SU-DHL-6 (cell line): ENCODE results near the gene LRRC26.

Source experiments
- H2AFZ ChIP-seq: fragments of 200-600 bp; sonication (generic); 2 replicates; pipeline ENCODE4 v1.6.1; 2014; ENCODE audit warnings: low read depth, mild to moderate bottlenecking, moderate library complexity, mixed read lengths, antibody characterized with exemption, low read length; ENCODE audit not compliant: severe bottlenecking
- H3F3A ChIP-seq: fragments of 200-600 bp; shearing (Covaris generic); 2 replicates; pipeline ENCODE4 v1.6.0; 2016; ENCODE audit warnings: antibody characterized with exemption, mild to moderate bottlenecking; ENCODE audit not compliant: insufficient read depth
- H3K27ac ChIP-seq: fragments of 200-600 bp; sonication (generic); 2 replicates; pipeline ENCODE4 v1.5.1; 2016; ENCODE audit warnings: low read depth, mild to moderate bottlenecking, low read length, moderate library complexity, mixed read lengths
- H3K27me3 ChIP-seq: fragments of 200-600 bp; sonication (generic), shearing (Covaris generic); 2 replicates; pipeline ENCODE4 v1.6.0; 2014; ENCODE audit warnings: mild to moderate bottlenecking, low read length
- H3K36me3 ChIP-seq: fragments of 200-600 bp; sonication (generic); 2 replicates; pipeline ENCODE4 v1.6.1; 2014; ENCODE audit warnings: mild to moderate bottlenecking, low read length, mixed read lengths
- H3K4me2 ChIP-seq: fragments of 300-600, 200-600 bp; shearing (Covaris generic), sonication (generic); 2 replicates; pipeline ENCODE4 v1.6.0; 2014; ENCODE audit warnings: low read length, low read depth, mild to moderate bottlenecking; ENCODE audit not compliant: poor library complexity, severe bottlenecking
- H3K4me3 ChIP-seq: fragments of 200-600 bp; sonication (generic); 2 replicates; pipeline ENCODE4 v1.5.1; 2014; ENCODE audit warnings: antibody characterized with exemption, low read length, mild to moderate bottlenecking, mixed read lengths; ENCODE audit not compliant: insufficient read depth, poor library complexity, severe bottlenecking
- H3K79me2 ChIP-seq: fragments of 200-600 bp; sonication (generic); 2 replicates; pipeline ENCODE4 v1.6.1; 2014; ENCODE audit warnings: mild to moderate bottlenecking, low read length, moderate library complexity; ENCODE audit not compliant: insufficient read depth
- H3K9ac ChIP-seq: fragments of 200-600 bp; sonication (generic); 2 replicates; pipeline ENCODE4 v1.7.0; 2014; ENCODE audit warnings: mild to moderate bottlenecking, low read length
- H3K9me2 ChIP-seq: fragments of 200-600 bp; sonication (generic); replicated peaks from 2 replicates; pipeline ENCODE4 v1.6.1; 2014; ENCODE audit warnings: low read length; ENCODE audit not compliant: insufficient read depth
- H3K9me3 ChIP-seq: fragments of 200-600 bp; sonication (generic); 2 replicates; pipeline ENCODE4 v1.6.1; 2014; ENCODE audit warnings: low read length, mixed read lengths; ENCODE audit not compliant: insufficient read depth
- H4K20me1 ChIP-seq: fragments of 200-600 bp; sonication (generic); 2 replicates; pipeline ENCODE4 v1.6.1; 2014; ENCODE audit warnings: low read depth, mild to moderate bottlenecking, antibody characterized with exemption, low read length, moderate library complexity, mixed read lengths
- EZH2phosphoT487 ChIP-seq: fragments of 200-600 bp; sonication (generic), shearing (Covaris generic); conservative IDR thresholded peaks from 2 replicates; pipeline ENCODE4 v1.6.1; 2018; ENCODE audit warnings: mild to moderate bottlenecking, antibody characterized with exemption, low read length, moderate library complexity, mixed read lengths
- TF ChIP-seq, protein P1 (sequence below): fragments of 200-600 bp; sonication (generic); IDR thresholded peaks from one replicate; pipeline ENCODE4 v1.5.1; 2017; ENCODE audit warnings: antibody characterized with exemption, mild to moderate bottlenecking, low read length, moderate library complexity; ENCODE audit not compliant: insufficient read depth, poor library complexity, severe bottlenecking

The LRRC26 gene

DNA sequence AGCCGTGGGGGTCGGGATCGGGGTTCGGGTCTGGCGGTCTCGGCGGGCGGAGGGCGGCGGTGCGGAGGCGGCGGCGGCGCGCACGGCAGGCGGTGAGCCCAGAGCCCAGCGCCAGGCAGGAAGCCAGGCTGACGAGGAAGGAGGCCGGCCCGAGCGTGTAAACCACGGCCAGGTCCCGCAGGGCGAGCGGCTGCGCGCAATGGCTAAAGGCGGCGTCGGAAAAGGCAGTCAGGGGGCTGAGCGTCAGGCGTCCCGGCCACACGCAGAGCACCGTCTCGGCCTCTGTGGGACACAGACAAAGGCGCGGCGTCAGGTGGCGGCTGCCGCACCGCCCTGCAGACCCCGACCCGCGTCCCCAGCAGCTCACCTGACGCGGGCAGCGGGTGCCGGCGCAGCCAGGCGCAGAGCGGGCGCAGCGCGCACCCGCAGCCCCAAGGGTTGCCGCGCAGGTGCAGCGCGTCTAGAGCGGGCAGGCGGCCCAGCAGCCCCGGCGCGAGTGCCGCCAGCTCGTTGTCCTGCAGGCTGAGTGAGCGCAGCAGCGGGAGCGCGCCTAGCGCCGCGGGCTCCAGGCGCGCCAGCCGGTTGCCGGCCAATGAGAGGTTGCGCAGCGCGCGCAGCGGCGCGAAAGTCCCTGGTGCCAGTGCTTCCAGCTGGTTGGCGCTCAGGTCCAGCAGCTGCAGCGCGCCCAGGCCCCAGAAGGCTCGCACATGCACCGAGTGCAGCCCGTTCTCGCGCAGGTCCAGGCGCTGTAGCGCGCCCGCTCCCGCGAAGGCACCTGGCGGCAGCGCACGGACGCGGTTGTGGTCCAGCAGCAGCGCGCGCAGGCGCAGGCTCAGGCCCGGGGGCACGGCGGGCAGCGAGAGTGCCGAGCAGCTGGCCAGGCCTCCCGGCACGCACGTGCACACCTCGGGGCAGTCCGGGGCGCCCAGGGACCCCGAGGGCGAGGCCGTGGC lies 671 bp downstream of the LRRC26 start:
- no peaks in the 10 kb centered on the region for H3K36me3 ChIP-seq
- H3K27ac ChIP-seq = no peak overlapping the region
- peak overlapping the region; percentile 56 for H3K4me2 ChIP-seq
- no peaks in the 10 kb centered on the region for H3K9me3 ChIP-seq
- H4K20me1 ChIP-seq = no peaks in the 10 kb centered on the region
- no peaks in the 10 kb centered on the region for H3K9me2 ChIP-seq
- H3F3A ChIP-seq = no peaks in the 10 kb centered on the region
- no peak; the same call in 1 of the 2 replicates for TF ChIP-seq EZH2phosphoT487
- TF ChIP-seq, protein P1, sequence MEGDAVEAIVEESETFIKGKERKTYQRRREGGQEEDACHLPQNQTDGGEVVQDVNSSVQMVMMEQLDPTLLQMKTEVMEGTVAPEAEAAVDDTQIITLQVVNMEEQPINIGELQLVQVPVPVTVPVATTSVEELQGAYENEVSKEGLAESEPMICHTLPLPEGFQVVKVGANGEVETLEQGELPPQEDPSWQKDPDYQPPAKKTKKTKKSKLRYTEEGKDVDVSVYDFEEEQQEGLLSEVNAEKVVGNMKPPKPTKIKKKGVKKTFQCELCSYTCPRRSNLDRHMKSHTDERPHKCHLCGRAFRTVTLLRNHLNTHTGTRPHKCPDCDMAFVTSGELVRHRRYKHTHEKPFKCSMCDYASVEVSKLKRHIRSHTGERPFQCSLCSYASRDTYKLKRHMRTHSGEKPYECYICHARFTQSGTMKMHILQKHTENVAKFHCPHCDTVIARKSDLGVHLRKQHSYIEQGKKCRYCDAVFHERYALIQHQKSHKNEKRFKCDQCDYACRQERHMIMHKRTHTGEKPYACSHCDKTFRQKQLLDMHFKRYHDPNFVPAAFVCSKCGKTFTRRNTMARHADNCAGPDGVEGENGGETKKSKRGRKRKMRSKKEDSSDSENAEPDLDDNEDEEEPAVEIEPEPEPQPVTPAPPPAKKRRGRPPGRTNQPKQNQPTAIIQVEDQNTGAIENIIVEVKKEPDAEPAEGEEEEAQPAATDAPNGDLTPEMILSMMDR = no peak
- no peaks in the 10 kb centered on the region for H3K79me2 ChIP-seq
- no peak overlapping the region for H2AFZ ChIP-seq
- H3K9ac ChIP-seq = peak overlapping the region; percentile 15; the same call in 1 of the 2 replicates
- H3K4me3 ChIP-seq = peak overlapping the region; percentile 16
- no peaks in the 10 kb centered on the region for H3K27me3 ChIP-seq

DNA sequence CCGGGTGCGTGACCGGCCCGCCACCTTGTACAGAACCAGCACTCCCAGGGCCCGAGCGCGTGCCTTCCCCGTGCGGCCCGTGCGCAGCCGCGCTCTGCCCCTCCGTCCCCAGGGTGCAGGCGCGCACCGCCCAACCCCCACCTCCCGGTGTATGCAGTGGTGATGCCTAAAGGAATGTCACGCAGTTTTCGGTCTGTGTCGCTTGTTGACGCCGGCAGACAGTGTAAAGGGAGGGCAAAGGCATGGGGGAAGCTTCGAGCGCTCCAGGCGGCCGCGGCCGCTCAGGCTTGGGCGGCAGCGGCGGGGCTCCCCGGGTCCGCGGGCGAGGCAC lies 1.3 kb downstream of the LRRC26 start:
- Histone ChIP-seq H3K79me2 (no peaks in the 10 kb centered on the region), H3K36me3 (no peaks in the 10 kb centered on the region), H3K9me2 (no peaks in the 10 kb centered on the region), H3K4me2 (peak overlapping the region; percentile 56), H2AFZ (no peak overlapping the region), H3K4me3 (peak overlapping the region; percentile 16), H4K20me1 (no peaks in the 10 kb centered on the region), H3K27ac (no peak overlapping the region), H3K9ac (peak overlapping the region; percentile 15; the same call in 1 of the 2 replicates), H3K27me3 (no peaks in the 10 kb centered on the region), H3F3A (no peaks in the 10 kb centered on the region), H3K9me3 (no peaks in the 10 kb centered on the region)
- TF ChIP-seq, protein P1 = no peak
- TF ChIP-seq EZH2phosphoT487 = no peak

DNA sequence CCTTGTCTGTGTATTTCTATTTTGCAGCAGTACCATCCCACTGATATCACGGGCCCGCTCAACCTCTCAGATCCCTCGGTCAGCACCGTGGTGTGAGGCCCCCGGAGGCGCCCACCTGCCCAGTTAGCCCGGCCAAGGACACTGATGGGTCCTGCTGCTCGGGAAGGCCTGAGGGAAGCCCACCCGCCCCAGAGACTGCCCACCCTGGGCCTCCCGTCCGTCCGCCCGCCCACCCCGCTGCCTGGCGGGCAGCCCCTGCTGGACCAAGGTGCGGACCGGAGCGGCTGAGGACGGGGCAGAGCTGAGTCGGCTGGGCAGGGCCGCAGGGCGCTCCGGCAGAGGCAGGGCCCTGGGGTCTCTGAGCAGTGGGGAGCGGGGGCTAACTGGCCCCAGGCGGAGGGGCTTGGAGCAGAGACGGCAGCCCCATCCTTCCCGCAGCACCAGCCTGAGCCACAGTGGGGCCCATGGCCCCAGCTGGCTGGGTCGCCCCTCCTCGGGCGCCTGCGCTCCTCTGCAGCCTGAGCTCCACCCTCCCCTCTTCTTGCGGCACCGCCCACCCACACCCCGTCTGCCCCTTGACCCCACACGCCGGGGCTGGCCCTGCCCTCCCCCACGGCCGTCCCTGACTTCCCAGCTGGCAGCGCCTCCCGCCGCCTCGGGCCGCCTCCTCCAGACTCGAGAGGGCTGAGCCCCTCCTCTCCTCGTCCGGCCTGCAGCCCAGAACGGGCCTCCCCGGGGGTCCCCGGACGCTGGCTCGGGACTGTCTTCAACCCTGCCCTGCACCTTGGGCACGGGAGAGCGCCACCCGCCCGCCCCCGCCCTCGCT lies 1.9 kb downstream of the LRRC26 start:
- TF ChIP-seq, protein P1 = no peak
- no peak for TF ChIP-seq EZH2phosphoT487
- Histone ChIP-seq H3K4me3 (no peak overlapping the region), H3F3A (no peaks in the 10 kb centered on the region), H4K20me1 (no peaks in the 10 kb centered on the region), H3K9me2 (no peaks in the 10 kb centered on the region), H3K79me2 (no peaks in the 10 kb centered on the region), H2AFZ (no peak overlapping the region), H3K27me3 (no peaks in the 10 kb centered on the region), H3K27ac (no peak overlapping the region), H3K9ac (no peak overlapping the region), H3K4me2 (peak overlapping the region; percentile 56), H3K9me3 (no peaks in the 10 kb centered on the region), H3K36me3 (no peaks in the 10 kb centered on the region)
